HG03565 (cell line): Measurements from ENCODE around the gene NUP62.
"Not testable (repeated sequence)": the region's sequence is repeated elsewhere in the genome, so short reads cannot be mapped to it uniquely, and the experiment has no call there.

Experiments used
- ATAC-seq: cut with Tn5 transposase; IDR thresholded peaks from one replicate; pipeline ENCODE4 v1.9.1; 2021; ENCODE audit warnings: mild to moderate bottlenecking, moderate library complexity; ENCODE audit not compliant: unreplicated experiment

NUP62 gene

GRCh38 chr19:49929121-49929610 is at the start of gene NUP62, which contains the start of gene ATF5:
Gene NUP62, minus strand, starts transcription at chr19:49929504. Its CDS starts 19,697 bp downstream, at chr19:49909807.
Gene ATF5, plus strand, starts transcription at chr19:49929205. Its CDS starts 1,646 bp downstream, at chr19:49930851.
- peak; percentile 26 for ATAC-seq

GRCh38 chr19:49978324-49978723 is 49.0 kb upstream of the NUP62 start:
- no peak for ATAC-seq

- ATAC-seq: no peak
These were observed 48.6 kb upstream of the NUP62 start for GRCh38 chr19:49977881-49978280.

GRCh38 chr19:49977076-49977475 is 47.8 kb upstream of the NUP62 start:
- no peak for ATAC-seq

GRCh38 chr19:49976496-49976895 is 47.2 kb upstream of the NUP62 start:
- ATAC-seq: no peak

- ATAC-seq: no peak
These were observed 45.7 kb upstream of the NUP62 start for GRCh38 chr19:49975051-49975450.

- no peak for ATAC-seq
These were observed 44.7 kb upstream of the NUP62 start for GRCh38 chr19:49973987-49974386.

- no peak for ATAC-seq
These were observed 43.5 kb upstream of the NUP62 start for GRCh38 chr19:49972841-49973240.

- no peak for ATAC-seq
These were observed 42.7 kb upstream of the NUP62 start for GRCh38 chr19:49971991-49972411.

- ATAC-seq: not testable (repeated sequence)
These were observed 40.1 kb upstream of the NUP62 start for GRCh38 chr19:49969355-49969754.

- ATAC-seq: no peak
These were observed 39.1 kb upstream of the NUP62 start for GRCh38 chr19:49968279-49968922.

- ATAC-seq: not testable (repeated sequence)
These were observed 31.7 kb upstream of the NUP62 start, which contains the start of gene SIGLEC11 for GRCh38 chr19:49960980-49961379. Gene SIGLEC11, minus strand, starts transcription at chr19:49961172. Its CDS starts 91 bp downstream, at chr19:49961081.

- not testable (repeated sequence) for ATAC-seq
These were observed 30.6 kb upstream of the NUP62 start for GRCh38 chr19:49959892-49960291.

GRCh38 chr19:49958596-49958995 is 29.3 kb upstream of the NUP62 start:
- ATAC-seq: not testable (repeated sequence)

- not testable (repeated sequence) for ATAC-seq
These were observed 28.8 kb upstream of the NUP62 start for GRCh38 chr19:49958144-49958543.

- no peak for ATAC-seq
These were observed 28.1 kb upstream of the NUP62 start for GRCh38 chr19:49957262-49957915.

- no peak for ATAC-seq
These were observed 26.8 kb upstream of the NUP62 start for GRCh38 chr19:49956115-49956495.

GRCh38 chr19:49954933-49955332 is 25.6 kb upstream of the NUP62 start:
- ATAC-seq: no peak

GRCh38 chr19:49954092-49954829 is 25.0 kb upstream of the NUP62 start:
- no peak for ATAC-seq

GRCh38 chr19:49953416-49953815 is 24.1 kb upstream of the NUP62 start:
- no peak for ATAC-seq

GRCh38 chr19:49952906-49953305 is 23.6 kb upstream of the NUP62 start:
- ATAC-seq: no peak

GRCh38 chr19:49952479-49952836 is 23.2 kb upstream of the NUP62 start:
- ATAC-seq: no peak
